HG02981 (cell line): ENCODE results near the gene TOB1.

Experiments used
- ATAC-seq: cut with Tn5 transposase; IDR thresholded peaks from one replicate; pipeline ENCODE4 v1.9.1; 2021; ENCODE audit warnings: mild to moderate bottlenecking, moderate library complexity; ENCODE audit not compliant: unreplicated experiment

TOB1 gene

GRCh38 chr17:50848039-50848438, 18.1 kb downstream of the TOB1 start:
- ATAC-seq: no peak

- ATAC-seq: no peak
These were observed 18.6 kb downstream of the TOB1 start for GRCh38 chr17:50847566-50847965.

- no peak for ATAC-seq
These were observed 20.7 kb downstream of the TOB1 start for GRCh38 chr17:50845240-50846147.

- no peak for ATAC-seq
These were observed 21.9 kb downstream of the TOB1 start for GRCh38 chr17:50844117-50844700.

GRCh38 chr17:50843150-50843905, 22.8 kb downstream of the TOB1 start:
- ATAC-seq: no peak

GRCh38 chr17:50842506-50843149, 23.5 kb downstream of the TOB1 start:
- no peak for ATAC-seq

GRCh38 chr17:50841949-50842354, 24.2 kb downstream of the TOB1 start:
- ATAC-seq: no peak

- no peak for ATAC-seq
These were observed 24.7 kb downstream of the TOB1 start for GRCh38 chr17:50841277-50841948.

- no peak for ATAC-seq
These were observed 25.8 kb downstream of the TOB1 start for GRCh38 chr17:50840311-50840851.

GRCh38 chr17:50839591-50840310, 26.4 kb downstream of the TOB1 start:
- no peak for ATAC-seq

GRCh38 chr17:50837980-50838954, 27.9 kb downstream of the TOB1 start:
- ATAC-seq: no peak

GRCh38 chr17:50837286-50837979, 28.7 kb downstream of the TOB1 start:
- no peak for ATAC-seq

- no peak for ATAC-seq
These were observed 29.3 kb downstream of the TOB1 start for GRCh38 chr17:50836826-50837225.

GRCh38 chr17:50835301-50836234, 30.6 kb downstream of the TOB1 start, which contains the start of gene WFIKKN2:
TSS of gene WFIKKN2 (plus strand) at chr17:50835586. CDS start at chr17:50835938, 352 bp downstream.
- ATAC-seq: no peak

GRCh38 chr17:50834429-50835300, 31.5 kb downstream of the TOB1 start:
- no peak for ATAC-seq
